ENCODE data around the gene SLC25A44. TPM values are rescaled to one million over a fixed set of nuclear protein-coding genes. Genes with fewer than 3 reads are reported as not detected.

The SLC25A44 gene
- total and polyA plus RNA-seq, 11 donors, result 5.8 to 29.3 (median 20.5) TPM

DNA sequence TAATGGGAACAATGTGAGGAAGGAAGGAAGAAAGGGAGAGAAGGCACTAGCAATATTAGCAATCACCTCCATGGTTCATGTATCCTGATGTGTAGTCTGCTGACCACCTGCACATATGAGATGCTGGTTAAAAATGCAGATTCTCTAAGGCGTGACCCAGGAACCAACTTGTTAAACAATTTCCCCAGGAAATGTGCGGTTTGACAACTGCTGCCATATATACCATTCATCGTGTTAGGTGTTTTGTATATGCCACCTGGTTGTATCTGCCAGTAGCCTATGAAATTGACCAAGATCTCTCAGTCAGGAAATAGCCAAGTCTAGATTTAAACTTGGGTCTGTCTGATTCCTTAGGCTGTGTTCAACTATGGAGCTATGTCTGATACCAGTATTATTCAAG, 36.4 kb upstream of the SLC25A44 start:
- Histone ChIP-seq H3K27ac (no peak overlapping the region), H3K27me3 (no peaks in the 10 kb centered on the region), H3K9me3 (no peaks in the 10 kb centered on the region), H3K4me3 (no peak overlapping the region), H3K36me3 (no peaks in the 10 kb centered on the region), H3K4me1 (peaks cover 0 to 49% (median 18%) of the 10 kb centered on the region in 12 donors)
- no peak for ATAC-seq
- no peak for DNase-seq
- intact Hi-C loops (cut with DNase I), result loop anchor here in 2 of 10 donors (5.0 kb wide), 2 partner anchors 40 to 55 kb away; partner anchors contain the start of gene PMF1 (in 1 of the 2)
- WGBS, 4 donors, result 75 to 86% (median 83%) methylated on average over 3 of the region's 3 CpGs
- no peak for TF ChIP-seq POLR2A (IDR thresholded peaks at IDR 0.05)
- TF ChIP-seq, protein P1, sequence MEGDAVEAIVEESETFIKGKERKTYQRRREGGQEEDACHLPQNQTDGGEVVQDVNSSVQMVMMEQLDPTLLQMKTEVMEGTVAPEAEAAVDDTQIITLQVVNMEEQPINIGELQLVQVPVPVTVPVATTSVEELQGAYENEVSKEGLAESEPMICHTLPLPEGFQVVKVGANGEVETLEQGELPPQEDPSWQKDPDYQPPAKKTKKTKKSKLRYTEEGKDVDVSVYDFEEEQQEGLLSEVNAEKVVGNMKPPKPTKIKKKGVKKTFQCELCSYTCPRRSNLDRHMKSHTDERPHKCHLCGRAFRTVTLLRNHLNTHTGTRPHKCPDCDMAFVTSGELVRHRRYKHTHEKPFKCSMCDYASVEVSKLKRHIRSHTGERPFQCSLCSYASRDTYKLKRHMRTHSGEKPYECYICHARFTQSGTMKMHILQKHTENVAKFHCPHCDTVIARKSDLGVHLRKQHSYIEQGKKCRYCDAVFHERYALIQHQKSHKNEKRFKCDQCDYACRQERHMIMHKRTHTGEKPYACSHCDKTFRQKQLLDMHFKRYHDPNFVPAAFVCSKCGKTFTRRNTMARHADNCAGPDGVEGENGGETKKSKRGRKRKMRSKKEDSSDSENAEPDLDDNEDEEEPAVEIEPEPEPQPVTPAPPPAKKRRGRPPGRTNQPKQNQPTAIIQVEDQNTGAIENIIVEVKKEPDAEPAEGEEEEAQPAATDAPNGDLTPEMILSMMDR (IDR thresholded peaks at IDR 0.05), result no peak

DNA sequence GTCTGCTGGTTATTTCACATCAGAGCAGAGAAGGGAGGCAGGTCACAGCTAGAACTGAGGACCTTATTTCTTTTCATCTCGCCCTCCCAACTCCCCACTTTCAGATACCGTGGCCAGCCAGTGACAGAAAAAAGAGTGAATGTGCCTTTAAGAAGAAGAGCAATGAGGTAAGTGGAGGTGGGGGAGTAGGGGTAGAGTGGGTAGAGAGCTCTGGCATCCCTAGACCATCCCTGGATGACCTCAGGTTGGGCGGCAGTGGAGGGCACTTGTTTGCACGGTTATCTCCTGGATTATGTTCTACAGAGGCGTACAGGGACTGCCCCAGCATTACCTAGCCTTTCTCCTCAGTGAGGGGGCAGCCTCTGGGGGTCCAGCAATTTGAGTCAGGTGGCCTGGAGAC, 35.9 kb upstream of the SLC25A44 start:
- DNase-seq, result no peak
- no peaks in the 10 kb centered on the region for H3K36me3 ChIP-seq
- no peaks in the 10 kb centered on the region for H3K9me3 ChIP-seq
- H3K27ac ChIP-seq, result no peak overlapping the region
- intact Hi-C loops (cut with DNase I), result loop anchor here in 2 of 10 donors (5.0 kb wide), 2 partner anchors 39 to 54 kb away; partner anchors contain the start of gene PMF1 (in 1 of the 2)
- H3K4me3 ChIP-seq, result no peak overlapping the region
- H3K4me1 ChIP-seq, result peaks cover 1 to 54% (median 19%) of the 10 kb centered on the region in 12 donors
- TF ChIP-seq, protein P1 (IDR thresholded peaks at IDR 0.05), result no peak
- no peak for TF ChIP-seq POLR2A (IDR thresholded peaks at IDR 0.05)
- no peak for ATAC-seq
- no peaks in the 10 kb centered on the region for H3K27me3 ChIP-seq
- 78 to 85% (median 80%) methylated on average over 5 of the region's 5 CpGs for WGBS, 4 donors

DNA sequence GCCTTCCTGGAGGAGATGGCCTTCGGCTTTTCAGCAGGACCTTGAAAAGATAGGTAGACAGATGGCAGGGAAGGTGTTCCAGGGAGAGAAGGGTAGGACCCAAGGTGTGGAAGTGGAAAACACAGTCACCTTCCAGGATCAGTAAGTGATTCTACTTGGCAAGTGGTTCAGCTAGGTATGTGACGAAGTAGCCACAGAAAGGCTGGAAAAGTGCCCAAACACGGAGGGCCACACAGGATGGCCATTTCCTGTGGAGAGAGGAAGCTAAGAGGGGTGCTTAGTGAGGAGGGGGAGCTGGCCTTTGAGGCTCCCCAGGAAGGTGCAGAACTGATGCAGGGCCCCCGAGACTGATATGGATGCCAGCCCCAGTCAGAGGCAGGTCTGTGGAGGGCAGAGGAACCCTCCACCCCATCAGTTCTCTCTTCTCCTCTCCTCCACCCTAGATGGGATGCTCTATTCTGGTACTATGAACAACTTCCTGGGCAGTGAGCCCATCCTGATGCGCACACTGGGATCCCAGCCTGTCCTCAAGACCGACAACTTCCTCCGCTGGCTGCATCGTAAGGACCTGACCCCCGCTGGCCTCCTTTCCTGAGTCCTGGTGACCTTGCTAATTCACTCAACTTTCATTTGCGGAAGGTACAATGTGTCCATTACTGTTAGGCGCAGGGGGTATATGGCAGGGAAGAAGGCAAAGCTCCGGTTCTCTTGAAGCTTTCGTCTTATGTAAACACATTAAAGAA, 33.7 kb upstream of the SLC25A44 start:
- Histone ChIP-seq H3K27me3 (no peaks in the 10 kb centered on the region), H3K4me1 (peaks cover 3 to 59% (median 21%) of the 10 kb centered on the region in 12 donors), H3K4me3 (peak overlapping the region in 10 of 12 donors; percentile 42 to 71 (median 57)), H3K36me3 (no peaks in the 10 kb centered on the region), H3K27ac (peak overlapping the region; percentile 11 to 94 (median 86)), H3K9me3 (no peaks in the 10 kb centered on the region)
- no peak for TF ChIP-seq POLR2A (IDR thresholded peaks at IDR 0.05)
- TF ChIP-seq, protein P1 (IDR thresholded peaks at IDR 0.05), result no peak
- ATAC-seq (peak; percentile 69 to 84 (median 75)), DNase-seq (peak in 4 of 5 donors; percentile 70 to 83 (median 74))
- 34 to 42% (median 35%) methylated on average over 13 of the region's 13 CpGs for WGBS, 4 donors
- intact Hi-C loops (cut with DNase I), result loop anchor here in 4 of 10 donors (2.0 to 5.0 kb wide), 3 partner anchors 33 to 52 kb away; partner anchors contain the start of gene PMF1 (in 3 of the 4)

DNA sequence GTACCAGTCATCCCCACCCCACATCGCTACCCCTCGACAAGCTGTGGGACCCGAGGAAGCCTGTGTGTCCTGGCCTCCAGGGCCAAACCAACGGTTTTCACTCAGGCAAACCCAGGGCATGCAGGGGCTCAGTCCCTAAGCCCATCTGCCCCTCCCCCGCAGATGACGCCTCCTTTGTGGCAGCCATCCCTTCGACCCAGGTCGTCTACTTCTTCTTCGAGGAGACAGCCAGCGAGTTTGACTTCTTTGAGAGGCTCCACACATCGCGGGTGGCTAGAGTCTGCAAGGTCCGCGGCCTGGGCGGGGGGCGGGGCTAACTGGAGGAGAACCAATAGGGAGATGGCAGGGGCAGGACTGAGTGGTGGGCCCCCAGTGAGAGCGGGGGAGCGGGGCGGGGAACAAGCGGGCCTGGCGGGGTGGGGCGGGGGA, 33.1 kb upstream of the SLC25A44 start:
- H3K4me1 ChIP-seq, result peaks cover 3 to 54% (median 21%) of the 10 kb centered on the region in 12 donors

More for the DNA sequence above, 33.1 kb upstream of the SLC25A44 start:
- H3K36me3 ChIP-seq, result no peaks in the 10 kb centered on the region
- peak; percentile 92 to 94 (median 92) for DNase-seq
- H3K27ac ChIP-seq, result peak overlapping the region; percentile 11 to 94 (median 86)
- WGBS, 4 donors, result 2 to 8% (median 6%) methylated on average over 6 to 22 of the region's 22 CpGs
- ATAC-seq, result peak; percentile 88 to 92 (median 90)
- H3K4me3 ChIP-seq, result peak overlapping the region in 11 of 12 donors; percentile 39 to 71 (median 57)
- intact Hi-C loops (cut with DNase I), result loop anchor here in 2 of 10 donors (2.0 to 5.0 kb wide), 2 partner anchors 32 to 52 kb away; partner anchors contain the start of gene PMF1 (in 2 of the 2)
- TF ChIP-seq, protein P1 (IDR thresholded peaks at IDR 0.05), result no peak
- TF ChIP-seq POLR2A (IDR thresholded peaks at IDR 0.05), result no peak
- no peaks in the 10 kb centered on the region for H3K27me3 ChIP-seq
- no peaks in the 10 kb centered on the region for H3K9me3 ChIP-seq

All from heart left ventricle (tissue), 16 donors.